SK-N-SH (cell line): Measurements from ENCODE around the gene RANBP2. TPM values are rescaled to one million over a fixed set of nuclear protein-coding genes. Genes with fewer than 3 reads are reported as not detected.

Experiments used
- CTCF ChIA-PET: fragments of 300-600, 350-600 bp; formaldehyde crosslinking; extraction: SDS; loops from one replicate; lab custom pipeline; 2021; lab: Yijun Ruan, JAX
- POLR2A ChIA-PET: fragments of 350-600 bp; sonication (Branson Sonifier 250); formaldehyde crosslinking; extraction: SDS; loops from one replicate; lab custom pipeline; 2020; ENCODE audit warnings: antibody characterized with exemption, inconsistent platforms; lab: Yijun Ruan, JAX
- DNase-seq: peaks from one replicate; pipeline ENCODE4 v3.0.0; 2012
- H2AFZ ChIP-seq: fragments of 200-600 bp; sonication (generic); 2 replicates; pipeline ENCODE4 v1.8.1; 2016; ENCODE audit warnings: antibody characterized with exemption, mild to moderate bottlenecking, low read depth
- H3F3A ChIP-seq: fragments of 200-600 bp; sonication (generic); replicated peaks from 2 replicates; pipeline ENCODE3; 2016; ENCODE audit warnings: antibody characterized with exemption, mild to moderate bottlenecking; ENCODE audit not compliant: insufficient read depth
- H3K27ac ChIP-seq, 2 experiments: fragments of 200-500 bp in 1 of 2; fragments of 200-600 bp in 1 of 2; sonication (Bioruptor generic) in 1 of 2; sonication (generic), shearing (Covaris generic) in 1 of 2; 2 replicates each; pipeline versions ENCODE4 v1.5.1 to v1.6.1; 2014 to 2016; ENCODE audit warnings: low read depth in 2 of 2, inconsistent platforms in 1 of 2, low read length in 1 of 2, mild to moderate bottlenecking in 1 of 2, mixed read lengths in 1 of 2
- H3K27me3 ChIP-seq: fragments of 200-600 bp; sonication (generic), shearing (Covaris generic); 2 replicates; pipeline ENCODE4 v1.6.1; 2016; ENCODE audit warnings: mixed run types; ENCODE audit not compliant: insufficient read depth
- H3K36me3 ChIP-seq, 2 experiments: fragments of 200-500 bp in 1 of 2; fragments of 200-600 bp in 1 of 2; sonication (Bioruptor generic) in 1 of 2; sonication (generic) in 1 of 2; replicated peaks in 1 of 2; 2 replicates each; pipeline versions ENCODE3 to v1.5.1; 2014 to 2016; ENCODE audit warnings: low read length in 1 of 2, mild to moderate bottlenecking in 1 of 2; ENCODE audit not compliant: insufficient read depth in 2 of 2, control insufficient read depth in 1 of 2
- H3K4me1 ChIP-seq, 2 experiments: fragments of 200-500 bp in 1 of 2; fragments of 200-600 bp in 1 of 2; sonication (Bioruptor generic) in 1 of 2; sonication (generic), shearing (Covaris generic) in 1 of 2; 2 replicates each; pipeline versions ENCODE4 v1.5.1 to v1.6.1; 2014 to 2016; ENCODE audit warnings: low read depth in 1 of 2, low read length in 1 of 2, mixed run types in 1 of 2; ENCODE audit not compliant: insufficient read depth in 2 of 2, control insufficient read depth in 1 of 2
- H3K4me2 ChIP-seq: fragments of 200-600 bp; sonication (generic), shearing (Covaris generic); 2 replicates; pipeline ENCODE4 v1.6.1; 2017; ENCODE audit warnings: mixed run types
- H3K4me3 ChIP-seq, 2 experiments: fragments of 200-500 bp in 1 of 2; fragments of 200-600 bp in 1 of 2; sonication (Bioruptor generic) in 1 of 2; sonication (generic), shearing (Covaris generic) in 1 of 2; 2 replicates each; pipeline versions ENCODE4 v1.5.1 to v1.8.1; 2014 to 2016; ENCODE audit warnings: low read depth in 2 of 2, inconsistent platforms in 1 of 2, low read length in 1 of 2, mild to moderate bottlenecking in 1 of 2, mixed read lengths in 1 of 2, moderate library complexity in 1 of 2
- H3K79me2 ChIP-seq: fragments of 200-600 bp; sonication (generic); 2 replicates; pipeline ENCODE4 v1.8.1; 2017; ENCODE audit warnings: mild to moderate bottlenecking; ENCODE audit not compliant: insufficient read depth
- H3K9ac ChIP-seq: fragments of 200-600 bp; sonication (generic); 2 replicates; pipeline ENCODE4 v1.6.1; 2017; ENCODE audit warnings: mixed run types
- H3K9me2 ChIP-seq: fragments of 200-600 bp; sonication (generic); 2 replicates; pipeline ENCODE4 v1.6.1; 2017; ENCODE audit warnings: mixed run types
- H3K9me3 ChIP-seq: fragments of 200-600 bp; sonication (generic); 2 replicates; pipeline ENCODE4 v1.6.1; 2017; ENCODE audit warnings: mixed run types, mild to moderate bottlenecking, moderate library complexity
- H4K20me1 ChIP-seq: fragments of 200-600 bp; sonication (generic); 2 replicates; pipeline ENCODE4 v1.6.1; 2017; ENCODE audit warnings: mild to moderate bottlenecking, mixed run types; ENCODE audit not compliant: insufficient read depth
- CHD2 ChIP-seq: fragments of 150-350 bp; IDR thresholded peaks from 2 replicates; pipeline ENCODE4 v1.6.1; 2018; ENCODE audit warnings: low read length; ENCODE audit not compliant: partially characterized antibody
- ELF1 ChIP-seq: IDR thresholded peaks from 2 replicates; pipeline ENCODE4 v1.4.0; 2012
- EP300 ChIP-seq, 2 experiments: IDR thresholded peaks; 2 replicates each; pipeline versions ENCODE4 v1.4.0 to v1.6.1; 2012; ENCODE audit warnings: borderline replicate concordance in 1 of 2, low read depth in 1 of 2, low read length in 1 of 2
- EZH2phosphoT487 ChIP-seq: fragments of 200-600 bp; sonication (generic); IDR thresholded peaks from 2 replicates; pipeline ENCODE4 v1.6.1; 2017; ENCODE audit warnings: low read depth, mixed run types, mild to moderate bottlenecking, antibody characterized with exemption, moderate library complexity, borderline replicate concordance
- FOXM1 ChIP-seq: IDR thresholded peaks from 2 replicates; pipeline ENCODE4 v1.4.0; 2012; ENCODE audit warnings: low read depth, mild to moderate bottlenecking
- GABPA ChIP-seq: IDR thresholded peaks from 2 replicates; pipeline ENCODE4 v1.4.0; 2012; ENCODE audit warnings: low read depth, mild to moderate bottlenecking
- MAX ChIP-seq: IDR thresholded peaks from 2 replicates; pipeline ENCODE4 v1.4.0; 2012; ENCODE audit warnings: low read depth
- MXI1 ChIP-seq: IDR thresholded peaks from 2 replicates; pipeline ENCODE4 v1.6.1; 2012; ENCODE audit warnings: mild to moderate bottlenecking, low read depth, low read length, improper control_type of control experiment
- NFIC ChIP-seq: IDR thresholded peaks from 2 replicates; pipeline ENCODE4 v1.4.0; 2012; ENCODE audit warnings: borderline replicate concordance
- PBX3 ChIP-seq: IDR thresholded peaks from 2 replicates; pipeline ENCODE4; 2012
- POLR2AphosphoS5 ChIP-seq: IDR thresholded peaks from 2 replicates; pipeline ENCODE4 v1.6.1; 2012; ENCODE audit warnings: low read depth, low read length
- RAD21 ChIP-seq: IDR thresholded peaks from 2 replicates; pipeline ENCODE4 v1.6.1; 2012; ENCODE audit warnings: mild to moderate bottlenecking, low read length
- RCOR1 ChIP-seq: fragments of 150-350 bp; IDR thresholded peaks from 2 replicates; pipeline ENCODE4 v1.6.1; 2017; ENCODE audit warnings: antibody characterized with exemption, low read length
- REST ChIP-seq: IDR thresholded peaks from 2 replicates; pipeline ENCODE4 v1.6.1; 2012; ENCODE audit warnings: mild to moderate bottlenecking, low read depth, low read length, moderate library complexity
- RFX5 ChIP-seq: IDR thresholded peaks from 2 replicates; pipeline ENCODE4 v1.6.1; 2012; ENCODE audit warnings: mild to moderate bottlenecking, improper control_type of control experiment, low read length
- SIN3A ChIP-seq: IDR thresholded peaks from 2 replicates; pipeline ENCODE4 v1.6.1; 2012; ENCODE audit warnings: low read depth, mild to moderate bottlenecking, low read length, moderate library complexity, borderline replicate concordance
- SMC3 ChIP-seq: IDR thresholded peaks from 2 replicates; pipeline ENCODE4 v1.6.1; 2012; ENCODE audit warnings: low read depth, low read length, improper control_type of control experiment
- TAF1 ChIP-seq: IDR thresholded peaks from 2 replicates; pipeline ENCODE4 v1.6.1; 2012; ENCODE audit warnings: low read depth, mild to moderate bottlenecking, low read length, moderate library complexity, borderline replicate concordance
- TCF12 ChIP-seq: IDR thresholded peaks from 2 replicates; pipeline ENCODE4 v1.4.0; 2012
- USF1 ChIP-seq: IDR thresholded peaks from 2 replicates; pipeline ENCODE4 v1.4.0; 2012; ENCODE audit warnings: low read depth, borderline replicate concordance
- USF2 ChIP-seq: fragments of 150-350 bp; IDR thresholded peaks from 2 replicates; pipeline ENCODE4 v1.6.1; 2017; ENCODE audit warnings: antibody characterized with exemption, low read length, low read depth, borderline replicate concordance
- YY1 ChIP-seq: IDR thresholded peaks from 2 replicates; pipeline ENCODE4 v1.4.0; 2012; ENCODE audit warnings: low read depth, mild to moderate bottlenecking
- WGBS: methylation state at CpG from one replicate; pipeline ENCODE4 v1.1.6; 2017; ENCODE audit warnings: low lambda C conversion rate; 5-methylcytosine and 5-hydroxymethylcytosine counted together
- polyA plus RNA-seq, 3 experiments: library from polyadenylated mRNA; depleted of rRNA; stranded (reverse); fragments of >200 nt; gene quantifications; 2 replicates each; pipeline ENCODE4 v1.2.3, GENCODE V29; 2012
- TF ChIP-seq, protein P1 (sequence below): IDR thresholded peaks from 2 replicates; pipeline ENCODE4 v1.4.0; 2012; ENCODE audit warnings: low read depth, borderline replicate concordance

The RANBP2 gene
- 3.6 and 4.3 TPM in 2 replicates for polyA plus RNA-seq (2012; rRNA removed)
- 5.4 and 6.8 TPM in 2 replicates for polyA plus RNA-seq (2012; cell fraction: cytosol; rRNA removed)
- 5.6 and 12.2 TPM in 2 replicates for polyA plus RNA-seq (2012; cell fraction: nucleus; rRNA removed)

GRCh38 chr2:108719149-108720044 lies at the start of gene RANBP2:
Gene RANBP2 (plus strand): TSS chr2:108719482. CDS start chr2:108719607, 125 bp downstream.
- H3K36me3 ChIP-seq: no peaks in the 10 kb centered on the region
- H3K27me3 ChIP-seq: no peaks in the 10 kb centered on the region
- H2AFZ ChIP-seq: peak within 1 kb of the TSS; percentile 87
- peaks cover 0 to 4% of the 10 kb centered on the region in 2 experiments; a peak in 1 of 4 replicates for H3K4me1 ChIP-seq
- WGBS: 9% methylated on average over 26 of the region's 97 CpGs
- H3K79me2 ChIP-seq: peaks cover 49% of the 10 kb centered on the region
- peak within 1 kb of the TSS; percentile 77 to 79 for H3K4me3 ChIP-seq
- ChIA-PET CTCF (interaction anchor here (0.7 kb wide), 1 partner anchor 83 kb away, joined by 3 read pairs; no protein-coding TSS in a partner anchor), POLR2A (no interaction called here)
- DNase-seq: peak; percentile 91
- peak within 1 kb of the TSS; percentile 90 for H3K9ac ChIP-seq
- H3K9me3 ChIP-seq: no peaks in the 10 kb centered on the region
- H3K27ac ChIP-seq: peak within 1 kb of the TSS; percentile 76 to 94
- no peaks in the 10 kb centered on the region for H3K9me2 ChIP-seq
- peaks cover 15% of the 10 kb centered on the region for H4K20me1 ChIP-seq
- H3F3A ChIP-seq: no peaks in the 10 kb centered on the region
- peak within 1 kb of the TSS; percentile 64 for H3K4me2 ChIP-seq
- TF ChIP-seq EZH2phosphoT487 (no peak), REST (peak; percentile 73), TAF1 (peak; percentile 91), MAX (peak; percentile 99), ELF1 (peak; percentile 44), POLR2AphosphoS5 (peak; percentile 95), TCF12 (peak; percentile 29; the same call in 1 of the 2 replicates), EP300 (IDR thresholded peaks at IDR 0.05; ENCODE audit: borderline replicate concordance in 1 of 2, low read depth in 1 of 2, low read length in 1 of 2) (peak; percentile 33 to 47; a peak in 1 of 4 replicates), MXI1 (peak; percentile 97), RCOR1 (peak; percentile 69), CHD2 (peak; percentile 93), USF2 (no peak), USF1 (peak; percentile 37; the same call in 1 of the 2 replicates), PBX3 (peak; percentile 42; the same call in 1 of the 2 replicates), GABPA (peak; percentile 30; the same call in 1 of the 2 replicates), NFIC (no peak; the same call in 1 of the 2 replicates), SIN3A (peak; percentile 88; the same call in 1 of the 2 replicates), RAD21 (0 out of 2 replicates have a peak, but pooled peaks have one; percentile 3), SMC3 (no peak), FOXM1 (no peak), RFX5 (peak; percentile 13; the same call in 1 of the 2 replicates), YY1 (peak; percentile 62)
- TF ChIP-seq, protein P1, sequence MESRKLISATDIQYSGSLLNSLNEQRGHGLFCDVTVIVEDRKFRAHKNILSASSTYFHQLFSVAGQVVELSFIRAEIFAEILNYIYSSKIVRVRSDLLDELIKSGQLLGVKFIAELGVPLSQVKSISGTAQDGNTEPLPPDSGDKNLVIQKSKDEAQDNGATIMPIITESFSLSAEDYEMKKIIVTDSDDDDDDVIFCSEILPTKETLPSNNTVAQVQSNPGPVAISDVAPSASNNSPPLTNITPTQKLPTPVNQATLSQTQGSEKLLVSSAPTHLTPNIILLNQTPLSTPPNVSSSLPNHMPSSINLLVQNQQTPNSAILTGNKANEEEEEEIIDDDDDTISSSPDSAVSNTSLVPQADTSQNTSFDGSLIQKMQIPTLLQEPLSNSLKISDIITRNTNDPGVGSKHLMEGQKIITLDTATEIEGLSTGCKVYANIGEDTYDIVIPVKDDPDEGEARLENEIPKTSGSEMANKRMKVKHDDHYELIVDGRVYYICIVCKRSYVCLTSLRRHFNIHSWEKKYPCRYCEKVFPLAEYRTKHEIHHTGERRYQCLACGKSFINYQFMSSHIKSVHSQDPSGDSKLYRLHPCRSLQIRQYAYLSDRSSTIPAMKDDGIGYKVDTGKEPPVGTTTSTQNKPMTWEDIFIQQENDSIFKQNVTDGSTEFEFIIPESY: no peak
